Measurements from ENCODE around the gene PDE4A. TPM values are rescaled to one million over a fixed set of nuclear protein-coding genes. Genes with fewer than 3 reads are reported as not detected.
"Not testable (repeated sequence)": the region's sequence is repeated elsewhere in the genome, so short reads cannot be mapped to it uniquely, and the experiment has no call there.

Gene PDE4A
- total RNA-seq, 1 donor from 2014 or later, result 9.4 TPM

- peak; percentile 83 for DNase-seq (ENCODE audit: low spot score)
These were observed 3.8 kb downstream of the PDE4A start for GRCh38 chr19:10424011-10424637.

- DNase-seq (ENCODE audit: low spot score), result no peak
These were observed 6.8 kb downstream of the PDE4A start for GRCh38 chr19:10427169-10427568.

- DNase-seq (ENCODE audit: low spot score), result no peak
These were observed 8.7 kb downstream of the PDE4A start for GRCh38 chr19:10428996-10429381.

GRCh38 chr19:10430505-10431253 is 10.3 kb downstream of the PDE4A start:
- DNase-seq (ENCODE audit: low spot score), result no peak

GRCh38 chr19:10431254-10431942 is 11.1 kb downstream of the PDE4A start:
- DNase-seq (ENCODE audit: low spot score), result no peak

GRCh38 chr19:10431943-10432735 is 11.8 kb downstream of the PDE4A start:
- peak; percentile 72 for DNase-seq (ENCODE audit: low spot score)

GRCh38 chr19:10432736-10433130 is 12.4 kb downstream of the PDE4A start:
- DNase-seq (ENCODE audit: low spot score), result no peak

GRCh38 chr19:10433131-10433536 is 12.8 kb downstream of the PDE4A start:
- no peak for DNase-seq (ENCODE audit: low spot score)

- no peak for DNase-seq (ENCODE audit: low spot score)
These were observed 19.2 kb downstream of the PDE4A start for GRCh38 chr19:10439588-10439987.

- DNase-seq (ENCODE audit: low spot score), result no peak
These were observed 22.4 kb downstream of the PDE4A start for GRCh38 chr19:10442698-10443097.

- DNase-seq (ENCODE audit: low spot score), result no peak
These were observed 28.7 kb downstream of the PDE4A start for GRCh38 chr19:10449037-10449436.

- DNase-seq (ENCODE audit: low spot score), result no peak
These were observed 30.0 kb downstream of the PDE4A start for GRCh38 chr19:10450191-10450852.

- DNase-seq (ENCODE audit: low spot score), result no peak
These were observed 30.7 kb downstream of the PDE4A start for GRCh38 chr19:10450853-10451609.

GRCh38 chr19:10452726-10453618 is 32.6 kb downstream of the PDE4A start:
- DNase-seq (ENCODE audit: low spot score), result no peak

GRCh38 chr19:10453852-10454251 is 33.5 kb downstream of the PDE4A start:
- no peak for DNase-seq (ENCODE audit: low spot score)

GRCh38 chr19:10454267-10454666 is 33.9 kb downstream of the PDE4A start:
- DNase-seq (ENCODE audit: low spot score), result no peak

GRCh38 chr19:10458733-10459132 is 38.4 kb downstream of the PDE4A start:
- not testable (repeated sequence) for DNase-seq (ENCODE audit: low spot score)

- no peak for DNase-seq (ENCODE audit: low spot score)
These were observed 40.3 kb downstream of the PDE4A start for GRCh38 chr19:10460714-10461046.

GRCh38 chr19:10461047-10461949 is 41.0 kb downstream of the PDE4A start:
- DNase-seq (ENCODE audit: low spot score), result peak; percentile 95
